H1 (cell line): Measurements from ENCODE around the gene RBM38. TPM values are rescaled to one million over a fixed set of nuclear protein-coding genes. Genes with fewer than 3 reads are reported as not detected.

Experiments
- BRCA1 ChIP-seq: IDR thresholded peaks from 2 replicates; pipeline ENCODE4 v1.6.1; 2012; ENCODE audit warnings: low read depth, low read length, improper control_type of control experiment
- EGR1 ChIP-seq: IDR thresholded peaks from 2 replicates; pipeline ENCODE4 v1.6.1; 2011; ENCODE audit warnings: low read depth, low read length, borderline replicate concordance
- PHF8 ChIP-seq: fragments of 200-600 bp; sonication (generic); conservative IDR thresholded peaks from 2 replicates; pipeline ENCODE4 v1.7.1; 2012; ENCODE audit warnings: low read depth, mild to moderate bottlenecking, inconsistent platforms, low read length, moderate library complexity
- RFX5 ChIP-seq: IDR thresholded peaks from 2 replicates; pipeline ENCODE4 v1.6.1; 2011; ENCODE audit warnings: low read depth, low read length, improper control_type of control experiment, borderline replicate concordance
- SUZ12 ChIP-seq: fragments of 200-600 bp; sonication (generic); IDR thresholded peaks from 2 replicates; pipeline ENCODE4 v1.6.1; 2012; ENCODE audit warnings: mild to moderate bottlenecking, inconsistent platforms, low read length, moderate library complexity, mixed read lengths
- YY1 ChIP-seq: IDR thresholded peaks from 2 replicates; pipeline ENCODE4 v1.6.1; 2011; ENCODE audit warnings: low read depth, mild to moderate bottlenecking, low read length
- polyA plus RNA-seq, 7 experiments: library from polyadenylated mRNA; depleted of rRNA in 3 of 7; stranded (reverse) in 5 of 7; unstranded in 2 of 7; fragments of >200 nt in 5 of 7; fragments of 200-250 nt in 2 of 7; gene quantifications; 1 replicate in 5 of 7; 2 replicates in 1 of 7; 4 replicates in 1 of 7; pipeline versions ENCODE4 v1.2.1 to v1.2.3, GENCODE V29; 2011 to 2013; ENCODE audit warnings: missing spikeins in 2 of 7, mixed read lengths in 2 of 7
- total RNA-seq: library from RNA; stranded (reverse); fragmentation: NEBNext Ultra II Directional; extraction: Animal tissue kit (Norgen Biotek cat#: 25700); gene quantifications from 2 replicates; pipeline ENCODE4 v1.2.1, GENCODE V29; 2021

The RBM38 gene
- total and polyA plus RNA-seq, 2 of the 8 experiments (the other 6 are each of a cell fraction or from before 2014, with no cell fraction given) = 57.7 to 109 TPM

DNA sequence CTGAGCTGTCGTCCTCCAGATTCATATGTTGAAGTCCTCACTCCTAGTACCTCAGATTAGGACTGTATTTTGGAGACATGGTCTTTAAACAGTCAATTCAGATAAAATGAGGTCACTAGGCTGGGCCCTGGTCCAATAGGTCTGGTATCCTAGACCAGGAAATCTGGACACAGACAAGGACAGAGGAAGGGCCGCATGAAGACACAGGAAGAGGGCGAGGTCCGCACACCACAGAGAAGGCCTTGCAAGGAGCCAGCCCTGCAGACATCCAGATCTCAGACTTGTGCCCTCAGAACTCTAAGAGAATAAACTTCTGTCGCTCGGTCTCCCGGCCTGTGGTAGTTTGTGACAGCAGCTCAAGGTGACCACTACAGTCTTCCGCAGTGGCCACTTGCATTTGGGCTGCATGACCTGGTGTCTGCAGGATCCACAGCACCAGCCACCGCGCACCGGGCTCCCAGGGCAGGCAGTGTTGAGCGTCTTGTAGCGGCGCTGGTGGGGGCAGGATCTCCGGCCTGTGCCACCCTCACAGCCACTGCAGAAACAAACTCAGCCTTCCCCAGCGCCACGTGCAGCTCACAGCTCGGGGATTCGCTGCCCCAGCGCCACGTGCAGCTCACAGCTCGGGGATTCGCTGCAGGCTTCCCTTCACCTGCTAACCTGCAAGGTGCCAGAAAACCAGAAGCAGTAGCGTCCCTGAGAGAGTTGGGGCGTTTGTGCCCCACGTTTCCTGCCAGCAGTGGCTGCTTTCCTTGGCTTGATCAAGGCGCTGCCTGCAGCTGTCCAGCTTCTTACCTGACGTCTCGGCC, 6.0 kb upstream of the RBM38 start (continued):
- TF ChIP-seq EGR1 (no peak), YY1 (no peak), PHF8 (no peak), SUZ12 (no peak), BRCA1 (no peak), RFX5 (no peak)
- TF ChIP-seq, all 59 proteins: peak for 0
